ENCODE data around the gene TMED7. TPM values are rescaled to one million over a fixed set of nuclear protein-coding genes. Genes with fewer than 3 reads are reported as not detected.

The TMED7 gene
- total and polyA plus RNA-seq, 4 donors: 43.4 to 140 (median 65.8) TPM

DNA sequence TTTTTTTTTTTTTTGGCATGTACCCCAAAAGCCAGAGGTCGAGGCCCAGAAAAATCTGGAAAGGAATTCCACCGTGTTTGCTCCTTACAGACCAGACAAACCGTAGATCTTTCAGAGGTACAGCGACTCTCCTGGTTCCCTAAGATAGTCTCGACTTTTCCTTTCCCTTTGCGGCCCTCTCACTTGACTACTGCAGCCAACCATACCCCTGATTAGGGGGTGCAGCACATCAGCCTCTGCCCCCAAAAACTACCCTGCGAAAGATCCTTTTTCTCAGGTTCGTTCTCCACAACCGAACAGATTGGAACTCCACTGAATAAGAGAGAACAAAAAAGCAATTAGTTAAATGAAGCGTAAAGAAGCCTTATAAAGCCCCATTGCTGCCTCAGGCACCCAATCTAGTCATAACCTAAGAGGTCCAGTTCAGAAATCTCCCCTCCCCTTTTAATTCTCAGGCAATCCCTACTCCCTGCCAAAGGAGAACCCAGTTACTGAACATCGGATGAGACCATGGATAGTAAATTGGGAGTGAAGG is 23.2 kb downstream of the TMED7 start:
- 50% methylated on average over 11 of the region's 11 CpGs for WGBS
- H3K36me3 ChIP-seq (ENCODE audit: control insufficient read depth in 4 of 4, insufficient read depth in 3 of 4, low read depth in 1 of 4, low read length in 3 of 4): peaks cover 0 to 1% (median 0%) of the 10 kb centered on the region in 4 donors
- no peak for TF ChIP-seq GABPA (IDR thresholded peaks at IDR 0.05 in 1 of 2, conservative IDR thresholded peaks at IDR 0.05 in 1 of 2)
- no peak for TF ChIP-seq FOXA1 (IDR thresholded peaks at IDR 0.05)
- TF ChIP-seq, protein P1, sequence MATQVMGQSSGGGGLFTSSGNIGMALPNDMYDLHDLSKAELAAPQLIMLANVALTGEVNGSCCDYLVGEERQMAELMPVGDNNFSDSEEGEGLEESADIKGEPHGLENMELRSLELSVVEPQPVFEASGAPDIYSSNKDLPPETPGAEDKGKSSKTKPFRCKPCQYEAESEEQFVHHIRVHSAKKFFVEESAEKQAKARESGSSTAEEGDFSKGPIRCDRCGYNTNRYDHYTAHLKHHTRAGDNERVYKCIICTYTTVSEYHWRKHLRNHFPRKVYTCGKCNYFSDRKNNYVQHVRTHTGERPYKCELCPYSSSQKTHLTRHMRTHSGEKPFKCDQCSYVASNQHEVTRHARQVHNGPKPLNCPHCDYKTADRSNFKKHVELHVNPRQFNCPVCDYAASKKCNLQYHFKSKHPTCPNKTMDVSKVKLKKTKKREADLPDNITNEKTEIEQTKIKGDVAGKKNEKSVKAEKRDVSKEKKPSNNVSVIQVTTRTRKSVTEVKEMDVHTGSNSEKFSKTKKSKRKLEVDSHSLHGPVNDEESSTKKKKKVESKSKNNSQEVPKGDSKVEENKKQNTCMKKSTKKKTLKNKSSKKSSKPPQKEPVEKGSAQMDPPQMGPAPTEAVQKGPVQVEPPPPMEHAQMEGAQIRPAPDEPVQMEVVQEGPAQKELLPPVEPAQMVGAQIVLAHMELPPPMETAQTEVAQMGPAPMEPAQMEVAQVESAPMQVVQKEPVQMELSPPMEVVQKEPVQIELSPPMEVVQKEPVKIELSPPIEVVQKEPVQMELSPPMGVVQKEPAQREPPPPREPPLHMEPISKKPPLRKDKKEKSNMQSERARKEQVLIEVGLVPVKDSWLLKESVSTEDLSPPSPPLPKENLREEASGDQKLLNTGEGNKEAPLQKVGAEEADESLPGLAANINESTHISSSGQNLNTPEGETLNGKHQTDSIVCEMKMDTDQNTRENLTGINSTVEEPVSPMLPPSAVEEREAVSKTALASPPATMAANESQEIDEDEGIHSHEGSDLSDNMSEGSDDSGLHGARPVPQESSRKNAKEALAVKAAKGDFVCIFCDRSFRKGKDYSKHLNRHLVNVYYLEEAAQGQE (IDR thresholded peaks at IDR 0.05): no peak
- no peak for TF ChIP-seq SP1 (IDR thresholded peaks at IDR 0.05)
- TF ChIP-seq, protein P2, sequence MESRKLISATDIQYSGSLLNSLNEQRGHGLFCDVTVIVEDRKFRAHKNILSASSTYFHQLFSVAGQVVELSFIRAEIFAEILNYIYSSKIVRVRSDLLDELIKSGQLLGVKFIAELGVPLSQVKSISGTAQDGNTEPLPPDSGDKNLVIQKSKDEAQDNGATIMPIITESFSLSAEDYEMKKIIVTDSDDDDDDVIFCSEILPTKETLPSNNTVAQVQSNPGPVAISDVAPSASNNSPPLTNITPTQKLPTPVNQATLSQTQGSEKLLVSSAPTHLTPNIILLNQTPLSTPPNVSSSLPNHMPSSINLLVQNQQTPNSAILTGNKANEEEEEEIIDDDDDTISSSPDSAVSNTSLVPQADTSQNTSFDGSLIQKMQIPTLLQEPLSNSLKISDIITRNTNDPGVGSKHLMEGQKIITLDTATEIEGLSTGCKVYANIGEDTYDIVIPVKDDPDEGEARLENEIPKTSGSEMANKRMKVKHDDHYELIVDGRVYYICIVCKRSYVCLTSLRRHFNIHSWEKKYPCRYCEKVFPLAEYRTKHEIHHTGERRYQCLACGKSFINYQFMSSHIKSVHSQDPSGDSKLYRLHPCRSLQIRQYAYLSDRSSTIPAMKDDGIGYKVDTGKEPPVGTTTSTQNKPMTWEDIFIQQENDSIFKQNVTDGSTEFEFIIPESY (IDR thresholded peaks at IDR 0.05): no peak
- TF ChIP-seq EGR1 (IDR thresholded peaks at IDR 0.05; ENCODE audit: low read depth in 2 of 2): no peak
- TF ChIP-seq, protein P3, sequence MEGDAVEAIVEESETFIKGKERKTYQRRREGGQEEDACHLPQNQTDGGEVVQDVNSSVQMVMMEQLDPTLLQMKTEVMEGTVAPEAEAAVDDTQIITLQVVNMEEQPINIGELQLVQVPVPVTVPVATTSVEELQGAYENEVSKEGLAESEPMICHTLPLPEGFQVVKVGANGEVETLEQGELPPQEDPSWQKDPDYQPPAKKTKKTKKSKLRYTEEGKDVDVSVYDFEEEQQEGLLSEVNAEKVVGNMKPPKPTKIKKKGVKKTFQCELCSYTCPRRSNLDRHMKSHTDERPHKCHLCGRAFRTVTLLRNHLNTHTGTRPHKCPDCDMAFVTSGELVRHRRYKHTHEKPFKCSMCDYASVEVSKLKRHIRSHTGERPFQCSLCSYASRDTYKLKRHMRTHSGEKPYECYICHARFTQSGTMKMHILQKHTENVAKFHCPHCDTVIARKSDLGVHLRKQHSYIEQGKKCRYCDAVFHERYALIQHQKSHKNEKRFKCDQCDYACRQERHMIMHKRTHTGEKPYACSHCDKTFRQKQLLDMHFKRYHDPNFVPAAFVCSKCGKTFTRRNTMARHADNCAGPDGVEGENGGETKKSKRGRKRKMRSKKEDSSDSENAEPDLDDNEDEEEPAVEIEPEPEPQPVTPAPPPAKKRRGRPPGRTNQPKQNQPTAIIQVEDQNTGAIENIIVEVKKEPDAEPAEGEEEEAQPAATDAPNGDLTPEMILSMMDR (IDR thresholded peaks at IDR 0.05; ENCODE audit: low read depth, low read length, missing input control): no peak
- TF ChIP-seq, protein P4, sequence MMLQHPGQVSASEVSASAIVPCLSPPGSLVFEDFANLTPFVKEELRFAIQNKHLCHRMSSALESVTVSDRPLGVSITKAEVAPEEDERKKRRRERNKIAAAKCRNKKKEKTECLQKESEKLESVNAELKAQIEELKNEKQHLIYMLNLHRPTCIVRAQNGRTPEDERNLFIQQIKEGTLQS (IDR thresholded peaks at IDR 0.05): no peak
- TF ChIP-seq NR2F2 (IDR thresholded peaks at IDR 0.05): peak; percentile 61
- TF ChIP-seq RXRA (IDR thresholded peaks at IDR 0.05): no peak
- no peak for TF ChIP-seq TAF1 (conservative IDR thresholded peaks at IDR 0.05)
- peak; percentile 24 for TF ChIP-seq YY1 (IDR thresholded peaks at IDR 0.05)
- TF ChIP-seq HNF4A (conservative IDR thresholded peaks at IDR 0.05): no peak
- no peak for TF ChIP-seq RAD21 (IDR thresholded peaks at IDR 0.05)
- TF ChIP-seq HNF4G (IDR thresholded peaks at IDR 0.05): no peak
- TF ChIP-seq FOXA2 (IDR thresholded peaks at IDR 0.05): peak; percentile 11
- TF ChIP-seq JUND (IDR thresholded peaks at IDR 0.05): no peak
- TF ChIP-seq, protein P5, sequence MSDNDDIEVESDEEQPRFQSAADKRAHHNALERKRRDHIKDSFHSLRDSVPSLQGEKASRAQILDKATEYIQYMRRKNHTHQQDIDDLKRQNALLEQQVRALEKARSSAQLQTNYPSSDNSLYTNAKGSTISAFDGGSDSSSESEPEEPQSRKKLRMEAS (IDR thresholded peaks at IDR 0.05): no peak
- peaks cover 0 to 19% (median 7%) of the 10 kb centered on the region in 4 donors for H3K4me1 ChIP-seq (ENCODE audit: control insufficient read depth in 4 of 4, insufficient read depth in 4 of 4, low read length in 3 of 4)
- peak overlapping the region; percentile 55 to 64 for H3K9ac ChIP-seq (ENCODE audit: low read depth in 1 of 2, low read length in 2 of 2)
- H3K4me3 ChIP-seq (ENCODE audit: low read depth in 1 of 3, low read length in 3 of 3): peak overlapping the region; percentile 69 to 85 (median 78)
- no peaks in the 10 kb centered on the region for H3K9me3 ChIP-seq (ENCODE audit: control insufficient read depth in 4 of 4, low read length in 3 of 4)
- no peak for DNase-seq (ENCODE audit: low spot score)
- H3K27ac ChIP-seq (ENCODE audit: low read depth in 1 of 2, low read length in 2 of 2): peak overlapping the region; percentile 95 to 97
- H3K27me3 ChIP-seq (ENCODE audit: control insufficient read depth in 4 of 4, insufficient read depth in 4 of 4, low read length in 3 of 4): no peaks in the 10 kb centered on the region
